Muscle layer of duodenum (tissue), 2 donors: ENCODE measurements around the gene SLC41A3.
"Not testable (repeated sequence)": the region's sequence is repeated elsewhere in the genome, so short reads cannot be mapped to it uniquely, and the experiment has no call there.

ENCODE experiments used
- H3K27ac ChIP-seq: one replicate; pipeline ENCODE4 v1.7.0; 2013; ENCODE audit warnings: mild to moderate bottlenecking, low read length
- H3K27me3 ChIP-seq: one replicate; pipeline ENCODE4 v1.7.0; 2013; ENCODE audit warnings: low read depth, mild to moderate bottlenecking, control low read depth, low read length
- H3K36me3 ChIP-seq, 2 donors: one replicate each; pipeline ENCODE4 v1.7.0; 2013; ENCODE audit warnings: low read length in 2 of 2, control low read depth in 1 of 2, mild to moderate bottlenecking in 1 of 2; ENCODE audit not compliant: insufficient read depth in 2 of 2, control insufficient read depth in 1 of 2
- H3K4me1 ChIP-seq, 2 donors: one replicate each; pipeline ENCODE4 v1.7.0; 2013; ENCODE audit warnings: low read length in 2 of 2, mild to moderate bottlenecking in 2 of 2, control low read depth in 1 of 2, moderate library complexity in 1 of 2; ENCODE audit not compliant: insufficient read depth in 2 of 2, control insufficient read depth in 1 of 2
- H3K4me3 ChIP-seq, 2 donors: one replicate each; pipeline ENCODE4 v1.7.0; 2013; ENCODE audit warnings: low read length in 2 of 2, low read depth in 1 of 2, mild to moderate bottlenecking in 1 of 2
- H3K9me3 ChIP-seq, 2 donors: one replicate each; pipeline ENCODE4 v1.7.0; 2013; ENCODE audit warnings: low read length in 2 of 2, control low read depth in 1 of 2, mild to moderate bottlenecking in 1 of 2; ENCODE audit not compliant: control insufficient read depth in 1 of 2
- donor health status: healthy.

The SLC41A3 gene

DNA sequence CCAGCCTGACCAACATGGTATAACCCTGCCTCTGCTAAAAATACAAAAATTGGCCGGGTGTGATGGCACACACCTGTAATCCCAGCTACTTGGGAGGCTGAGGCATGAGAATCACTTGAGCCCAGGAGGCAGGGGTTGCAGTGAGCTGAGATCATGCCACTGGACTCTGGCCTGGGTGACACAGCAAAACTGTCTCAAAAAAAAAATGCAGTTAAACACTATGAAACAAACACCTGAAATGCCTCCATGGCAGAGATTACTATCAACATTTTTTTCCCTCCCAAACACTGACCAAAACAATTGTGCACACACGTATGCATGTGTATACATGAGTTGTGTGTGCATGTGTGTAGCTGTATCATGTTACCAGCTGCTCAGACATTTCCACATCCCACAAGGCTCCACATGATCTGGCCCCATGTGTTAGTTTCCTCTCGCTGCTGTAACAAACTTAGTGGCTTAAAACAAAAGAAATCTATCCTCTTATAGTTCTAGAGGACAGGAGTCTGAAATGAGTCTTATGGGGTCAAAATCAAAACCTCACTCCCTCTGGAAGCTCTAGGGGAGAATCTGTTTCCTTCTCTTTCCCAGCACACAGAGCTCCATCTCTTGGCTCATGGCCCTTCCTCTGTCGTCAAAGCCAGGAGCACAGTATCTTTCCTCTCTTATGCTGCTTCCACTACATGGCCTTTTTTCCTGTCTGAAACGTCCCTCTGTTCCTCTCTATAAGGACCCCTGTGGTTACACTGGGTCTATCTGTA is 34.5 kb downstream of the SLC41A3 start:
- Histone ChIP-seq H3K4me1 (no peaks in the 10 kb centered on the region), H3K27ac (no peak overlapping the region), H3K9me3 (peaks cover 0 to 8% of the 10 kb centered on the region in 2 donors), H3K4me3 (no peak overlapping the region), H3K27me3 (no peaks in the 10 kb centered on the region), H3K36me3 (peaks cover 0 to 12% of the 10 kb centered on the region in 2 donors)

GRCh38 chr3:126040386-126040785 is 43.5 kb downstream of the SLC41A3 start:
- Histone ChIP-seq H3K36me3 (peaks cover 0 to 11% of the 10 kb centered on the region in 2 donors), H3K4me3 (no peak overlapping the region), H3K27ac (no peak overlapping the region), H3K27me3 (no peaks in the 10 kb centered on the region), H3K9me3 (no peaks in the 10 kb centered on the region), H3K4me1 (no peaks in the 10 kb centered on the region)

GRCh38 chr3:126039870-126040269 is 44.1 kb downstream of the SLC41A3 start:
- H3K27ac ChIP-seq: no peak overlapping the region
- no peak overlapping the region for H3K4me3 ChIP-seq
- no peaks in the 10 kb centered on the region for H3K27me3 ChIP-seq
- no peaks in the 10 kb centered on the region for H3K9me3 ChIP-seq
- H3K4me1 ChIP-seq: no peaks in the 10 kb centered on the region
- peaks cover 0 to 11% of the 10 kb centered on the region in 2 donors for H3K36me3 ChIP-seq

DNA sequence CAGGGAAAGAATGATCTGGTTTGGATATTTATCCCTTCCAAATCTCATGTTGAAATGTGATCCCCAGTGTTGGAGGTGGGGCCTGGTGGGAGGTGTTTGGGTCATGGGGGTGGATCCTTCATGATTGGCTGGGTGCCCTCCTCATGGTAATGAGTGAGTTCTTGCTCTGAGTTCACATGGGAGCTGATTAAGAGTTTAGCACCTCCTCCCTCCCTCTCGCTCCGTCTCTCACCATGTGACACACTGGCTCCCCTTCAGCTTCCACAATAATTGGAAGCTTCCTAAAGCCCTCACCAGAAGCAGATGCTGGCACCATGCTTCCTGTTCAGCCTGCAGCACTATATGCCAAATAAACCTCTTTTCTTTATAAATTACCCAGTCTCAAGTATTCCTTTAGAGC is 45.1 kb downstream of the SLC41A3 start:
- H3K36me3 ChIP-seq: peaks cover 0 to 11% of the 10 kb centered on the region in 2 donors
- H3K4me1 ChIP-seq, H3K27me3 ChIP-seq, H3K9me3 ChIP-seq, H3K4me3 ChIP-seq, H3K27ac ChIP-seq: not testable (repeated sequence)

DNA sequence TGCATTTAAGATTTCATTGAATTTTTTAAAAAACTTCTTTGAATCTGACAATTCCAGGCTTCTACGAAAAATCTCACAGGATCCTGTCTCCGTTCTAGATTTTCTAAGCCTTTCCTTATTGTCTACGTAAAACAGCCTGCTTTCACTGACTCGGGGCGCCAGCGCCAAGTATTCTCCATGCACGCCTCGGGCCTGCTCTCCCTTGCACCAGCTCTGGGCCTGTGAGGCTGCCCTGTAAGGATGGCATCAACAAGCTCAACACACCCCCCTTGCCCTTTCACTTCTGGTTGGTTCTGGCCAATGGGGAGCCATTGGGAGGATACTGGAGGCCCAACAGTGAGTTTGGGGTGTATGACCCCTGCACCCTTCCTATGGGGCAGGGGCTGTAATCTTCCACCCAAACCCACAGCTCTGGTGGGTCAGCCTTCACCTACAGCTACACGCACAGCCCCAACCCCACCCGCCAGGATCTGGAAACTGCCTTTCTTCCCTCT is 47.8 kb downstream of the SLC41A3 start:
- Histone ChIP-seq H3K36me3 (peaks cover 4 to 17% of the 10 kb centered on the region in 2 donors), H3K27ac (no peak overlapping the region), H3K4me3 (no peak overlapping the region), H3K9me3 (no peaks in the 10 kb centered on the region), H3K27me3 (no peaks in the 10 kb centered on the region), H3K4me1 (no peaks in the 10 kb centered on the region)

- Histone ChIP-seq H3K4me1 (no peaks in the 10 kb centered on the region), H3K9me3 (no peaks in the 10 kb centered on the region), H3K27ac (no peak overlapping the region), H3K4me3 (no peak overlapping the region), H3K27me3 (no peaks in the 10 kb centered on the region), H3K36me3 (peaks cover 4 to 17% of the 10 kb centered on the region in 2 donors)
These were observed 48.4 kb downstream of the SLC41A3 start for GRCh38 chr3:126035362-126036050.

- peaks cover 4 to 17% of the 10 kb centered on the region in 2 donors for H3K36me3 ChIP-seq
- no peak overlapping the region for H3K4me3 ChIP-seq
- no peak overlapping the region for H3K27ac ChIP-seq
- H3K4me1 ChIP-seq: no peaks in the 10 kb centered on the region
- H3K9me3 ChIP-seq: no peaks in the 10 kb centered on the region
- no peaks in the 10 kb centered on the region for H3K27me3 ChIP-seq
These were observed 49.2 kb downstream of the SLC41A3 start for GRCh38 chr3:126034481-126035361.

- Histone ChIP-seq H3K27me3 (no peaks in the 10 kb centered on the region), H3K4me3 (no peak overlapping the region), H3K36me3 (peaks cover 4 to 19% of the 10 kb centered on the region in 2 donors), H3K9me3 (no peaks in the 10 kb centered on the region), H3K27ac (no peak overlapping the region), H3K4me1 (no peaks in the 10 kb centered on the region)
These were observed 50.2 kb downstream of the SLC41A3 start for GRCh38 chr3:126033765-126034164.

GRCh38 chr3:126033051-126033745 is 50.7 kb downstream of the SLC41A3 start:
- H3K27ac ChIP-seq: no peak overlapping the region
- H3K4me1 ChIP-seq: no peaks in the 10 kb centered on the region
- no peak overlapping the region for H3K4me3 ChIP-seq
- H3K36me3 ChIP-seq: peaks cover 4 to 22% of the 10 kb centered on the region in 2 donors
- no peaks in the 10 kb centered on the region for H3K27me3 ChIP-seq
- no peaks in the 10 kb centered on the region for H3K9me3 ChIP-seq

GRCh38 chr3:126031981-126032471 is 51.9 kb downstream of the SLC41A3 start:
- Histone ChIP-seq H3K4me3 (no peak overlapping the region), H3K4me1 (no peaks in the 10 kb centered on the region), H3K9me3 (no peaks in the 10 kb centered on the region), H3K27me3 (no peaks in the 10 kb centered on the region), H3K27ac (no peak overlapping the region), H3K36me3 (peaks cover 4 to 28% of the 10 kb centered on the region in 2 donors)
